Thymus (tissue), 11 donors: Measurements from ENCODE around the gene TMEM269. TPM values are rescaled to one million over a fixed set of nuclear protein-coding genes. Genes with fewer than 3 reads are reported as not detected.
A peak's percentile ranks its signal among the peaks of the same experiment; 100 is the strongest.

Experiments
- DNase-seq, 9 donors: peaks; one replicate each; pipeline ENCODE4 v3.0.0-alpha.2; 2013; ENCODE audit warnings: low spot score in 9 of 9, low read depth in 6 of 9, missing footprints in 1 of 9
- H3K27ac ChIP-seq, 2 donors: one replicate each; pipeline ENCODE4 v1.5.1; 2013; ENCODE audit warnings: control low read depth in 1 of 2, low read depth in 1 of 2, low read length in 1 of 2, mild to moderate bottlenecking in 1 of 2, moderate library complexity in 1 of 2
- H3K27me3 ChIP-seq, 2 donors: one replicate each; pipeline ENCODE4 v1.5.1; 2013; ENCODE audit warnings: low read length in 1 of 2; ENCODE audit not compliant: control insufficient read depth in 2 of 2, insufficient read depth in 1 of 2
- H3K36me3 ChIP-seq, 2 donors: one replicate each; pipeline ENCODE4 v1.5.1; 2013; ENCODE audit warnings: low read length in 1 of 2, mild to moderate bottlenecking in 1 of 2, moderate library complexity in 1 of 2; ENCODE audit not compliant: control insufficient read depth in 2 of 2, insufficient read depth in 2 of 2
- H3K4me1 ChIP-seq, 2 donors: one replicate each; pipeline ENCODE4 v1.5.1; 2013; ENCODE audit warnings: low read length in 2 of 2; ENCODE audit not compliant: control insufficient read depth in 2 of 2, insufficient read depth in 2 of 2
- H3K4me3 ChIP-seq, 2 donors: one replicate each; pipeline ENCODE4 v1.5.1; 2013; ENCODE audit warnings: low read length in 2 of 2, control low read depth in 1 of 2, mild to moderate bottlenecking in 1 of 2
- H3K9me3 ChIP-seq, 2 donors: one replicate each; pipeline ENCODE4 v1.5.1; 2013; ENCODE audit warnings: low read length in 1 of 2, mild to moderate bottlenecking in 1 of 2; ENCODE audit not compliant: control insufficient read depth in 2 of 2, insufficient read depth in 1 of 2
- WGBS: extraction: QIAGEN DNeasy Blood & Tissue Kit; methylation state at CpG from one replicate; pipeline ENCODE4 v1.1.7; 2013; 5-methylcytosine and 5-hydroxymethylcytosine counted together
- polyA plus RNA-seq: library from polyadenylated mRNA; stranded (reverse); fragments of 200-250 nt; gene quantifications from one replicate; pipeline ENCODE4 v1.2.3, GENCODE V29; 2013
- total RNA-seq: library from RNA; stranded (reverse); fragments of 120-200 nt; gene quantifications from one replicate; pipeline ENCODE4 v1.2.4, GENCODE V29; 2013
- donor health status: healthy.

TMEM269 gene
- total and polyA plus RNA-seq, 2 donors: 0.05 to 0.32 TPM

- Histone ChIP-seq H3K4me1 (peaks cover 5 to 8% of the 10 kb centered on the region in 2 donors), H3K36me3 (peaks cover 32 to 52% of the 10 kb centered on the region in 2 donors), H3K4me3 (no peak overlapping the region), H3K27me3 (peaks cover 0 to 6% of the 10 kb centered on the region in 2 donors), H3K27ac (no peak overlapping the region), H3K9me3 (no peaks in the 10 kb centered on the region)
- DNase-seq: no peak
- 98% methylated on average over 1 of the region's 1 CpG for WGBS
These were observed 4.6 kb upstream of the TMEM269 start for GRCh38 chr1:42780176-42780575.

GRCh38 chr1:42783092-42783491 is 1.7 kb upstream of the TMEM269 start:
- H3K27me3 ChIP-seq: peaks cover 0 to 6% of the 10 kb centered on the region in 2 donors
- DNase-seq: no peak
- H3K27ac ChIP-seq: no peak overlapping the region
- H3K4me1 ChIP-seq: peaks cover 5 to 14% of the 10 kb centered on the region in 2 donors
- no peaks in the 10 kb centered on the region for H3K9me3 ChIP-seq
- H3K4me3 ChIP-seq: no peak overlapping the region
- 98% methylated on average over 2 of the region's 2 CpGs for WGBS
- peaks cover 7 to 25% of the 10 kb centered on the region in 2 donors for H3K36me3 ChIP-seq

GRCh38 chr1:42784547-42784945 is 245 bp upstream of the TMEM269 start:
- no peak for DNase-seq
- Histone ChIP-seq H3K9me3 (no peaks in the 10 kb centered on the region), H3K36me3 (peaks cover 3 to 21% of the 10 kb centered on the region in 2 donors), H3K27me3 (peaks cover 0 to 6% of the 10 kb centered on the region in 2 donors), H3K27ac (no peak overlapping the region), H3K4me1 (peaks cover 5 to 14% of the 10 kb centered on the region in 2 donors), H3K4me3 (peak overlapping the region; percentile 33 to 42)
- 93% methylated on average over 18 of the region's 18 CpGs for WGBS

- Histone ChIP-seq H3K9me3 (no peaks in the 10 kb centered on the region), H3K27me3 (peaks cover 0 to 6% of the 10 kb centered on the region in 2 donors), H3K4me1 (peaks cover 5 to 14% of the 10 kb centered on the region in 2 donors), H3K4me3 (no peak overlapping the region), H3K36me3 (peaks cover 3 to 16% of the 10 kb centered on the region in 2 donors), H3K27ac (no peak overlapping the region)
- WGBS: 96% methylated on average over 5 of the region's 5 CpGs
- no peak for DNase-seq
These were observed 1.3 kb downstream of the TMEM269 start for GRCh38 chr1:42786097-42786496.

GRCh38 chr1:42788021-42788420 is 3.2 kb downstream of the TMEM269 start:
- H3K9me3 ChIP-seq: no peaks in the 10 kb centered on the region
- H3K4me1 ChIP-seq: peaks cover 5 to 14% of the 10 kb centered on the region in 2 donors
- no peak overlapping the region for H3K27ac ChIP-seq
- peaks cover 0 to 7% of the 10 kb centered on the region in 2 donors for H3K36me3 ChIP-seq
- DNase-seq: no peak
- WGBS: 100% methylated on average over 1 of the region's 1 CpG
- peaks cover 0 to 6% of the 10 kb centered on the region in 2 donors for H3K27me3 ChIP-seq
- no peak overlapping the region for H3K4me3 ChIP-seq

GRCh38 chr1:42793824-42794223 is 9.0 kb downstream of the TMEM269 start:
- no peak for DNase-seq
- H3K36me3 ChIP-seq: no peaks in the 10 kb centered on the region
- 97% methylated on average over 2 of the region's 2 CpGs for WGBS
- no peaks in the 10 kb centered on the region for H3K9me3 ChIP-seq
- no peak overlapping the region for H3K4me3 ChIP-seq
- peaks cover 5 to 17% of the 10 kb centered on the region in 2 donors for H3K4me1 ChIP-seq
- H3K27me3 ChIP-seq: no peaks in the 10 kb centered on the region
- H3K27ac ChIP-seq: no peak overlapping the region

GRCh38 chr1:42797414-42797813 is 12.6 kb downstream of the TMEM269 start:
- Histone ChIP-seq H3K4me1 (peaks cover 5 to 17% of the 10 kb centered on the region in 2 donors), H3K4me3 (no peak overlapping the region), H3K9me3 (no peaks in the 10 kb centered on the region), H3K27me3 (no peaks in the 10 kb centered on the region), H3K27ac (no peak overlapping the region), H3K36me3 (no peaks in the 10 kb centered on the region)
- DNase-seq: no peak
- WGBS: 98% methylated on average over 3 of the region's 3 CpGs

GRCh38 chr1:42797979-42798378 is 13.2 kb downstream of the TMEM269 start:
- Histone ChIP-seq H3K27me3 (no peaks in the 10 kb centered on the region), H3K36me3 (no peaks in the 10 kb centered on the region), H3K4me3 (no peak overlapping the region), H3K4me1 (peaks cover 5 to 17% of the 10 kb centered on the region in 2 donors), H3K27ac (peak overlapping the region in 1 of 2 donors; percentile 12), H3K9me3 (no peaks in the 10 kb centered on the region)
- DNase-seq: peak in 5 of 9 donors; percentile 27 to 64 (median 40)
- 45% methylated on average over 5 of the region's 5 CpGs for WGBS

GRCh38 chr1:42801832-42802473 is 17.2 kb downstream of the TMEM269 start:
- Histone ChIP-seq H3K27ac (no peak overlapping the region), H3K9me3 (peaks cover 0 to 3% of the 10 kb centered on the region in 2 donors), H3K4me1 (peaks cover 5 to 20% of the 10 kb centered on the region in 2 donors), H3K36me3 (peaks cover 3 to 14% of the 10 kb centered on the region in 2 donors), H3K27me3 (no peaks in the 10 kb centered on the region), H3K4me3 (no peak overlapping the region)
- DNase-seq: no peak
- WGBS: 95% methylated on average over 8 of the region's 8 CpGs
